Pons (tissue), 1 donor: ENCODE data around the gene NID1.
"Not testable (repeated sequence)": the region's sequence is repeated elsewhere in the genome, so short reads cannot be mapped to it uniquely, and the experiment has no call there.

Experiments used
- DNase-seq: peaks from one replicate; pipeline ENCODE4 v3.0.0-alpha.2; 2016; ENCODE audit warnings: low spot score

NID1 gene

DNA sequence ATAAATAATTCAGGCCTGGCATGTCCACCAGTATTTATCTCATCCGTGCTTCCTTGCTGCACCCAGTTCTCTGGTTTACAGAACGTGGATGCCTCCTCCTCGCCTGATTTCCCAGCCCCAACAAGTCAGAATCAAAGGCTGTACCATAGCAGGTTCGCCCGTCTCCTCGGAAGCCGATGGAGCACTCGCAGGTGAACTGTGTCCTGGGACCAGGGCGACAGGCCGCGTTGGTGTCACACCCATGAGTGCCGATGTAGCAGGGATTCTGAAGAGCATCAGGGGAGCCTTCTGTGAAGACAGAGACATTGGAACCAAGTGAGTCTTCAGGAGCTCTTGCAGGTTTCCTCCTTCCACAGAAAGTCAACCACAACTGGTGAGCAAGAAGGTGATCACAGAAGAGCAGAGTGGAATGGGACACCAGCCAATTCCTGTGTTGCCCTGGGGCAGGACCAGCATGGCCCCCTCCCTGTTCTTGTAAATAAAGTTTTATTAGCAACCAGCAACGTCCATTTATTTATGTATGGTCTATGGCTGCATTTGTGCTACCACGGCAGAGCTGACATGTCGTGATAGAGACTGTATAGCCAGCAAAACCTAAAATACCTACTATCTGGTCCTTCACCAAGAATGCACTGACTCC is 40.8 kb downstream of the NID1 start:
- DNase-seq, result no peak

DNA sequence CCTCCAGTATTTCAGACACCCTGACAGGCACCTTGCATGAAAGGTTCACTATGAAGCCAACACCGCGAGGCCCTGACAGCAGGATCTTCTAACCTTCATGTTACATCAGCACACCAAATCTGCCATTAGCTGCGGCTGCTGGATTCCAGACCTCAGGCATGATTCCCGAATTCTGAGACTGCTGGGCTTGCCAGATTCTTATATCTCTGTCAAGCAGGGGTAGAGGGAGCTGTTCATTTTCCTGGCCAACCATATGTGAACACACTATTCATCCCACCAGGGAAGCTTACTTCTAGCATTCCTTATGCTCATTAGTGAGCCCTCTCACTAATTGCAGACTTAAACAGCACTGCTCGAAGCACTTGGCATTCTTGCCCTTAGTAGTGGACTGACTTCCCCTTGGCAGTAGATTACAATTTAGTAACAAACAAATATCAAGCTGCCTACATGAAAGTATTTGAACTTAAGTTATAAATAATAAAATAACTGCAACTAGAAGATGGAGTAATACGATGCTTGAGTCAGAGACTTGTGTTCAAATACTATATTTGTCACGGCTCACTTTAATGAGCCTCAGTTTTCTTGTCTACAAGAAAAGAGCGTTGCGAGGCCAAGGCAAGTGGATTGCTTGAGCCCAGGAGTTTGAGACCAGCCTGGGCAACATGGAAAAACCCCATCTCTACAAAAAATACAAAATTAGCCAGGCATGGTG is 43.3 kb downstream of the NID1 start:
- DNase-seq, result no peak

DNA sequence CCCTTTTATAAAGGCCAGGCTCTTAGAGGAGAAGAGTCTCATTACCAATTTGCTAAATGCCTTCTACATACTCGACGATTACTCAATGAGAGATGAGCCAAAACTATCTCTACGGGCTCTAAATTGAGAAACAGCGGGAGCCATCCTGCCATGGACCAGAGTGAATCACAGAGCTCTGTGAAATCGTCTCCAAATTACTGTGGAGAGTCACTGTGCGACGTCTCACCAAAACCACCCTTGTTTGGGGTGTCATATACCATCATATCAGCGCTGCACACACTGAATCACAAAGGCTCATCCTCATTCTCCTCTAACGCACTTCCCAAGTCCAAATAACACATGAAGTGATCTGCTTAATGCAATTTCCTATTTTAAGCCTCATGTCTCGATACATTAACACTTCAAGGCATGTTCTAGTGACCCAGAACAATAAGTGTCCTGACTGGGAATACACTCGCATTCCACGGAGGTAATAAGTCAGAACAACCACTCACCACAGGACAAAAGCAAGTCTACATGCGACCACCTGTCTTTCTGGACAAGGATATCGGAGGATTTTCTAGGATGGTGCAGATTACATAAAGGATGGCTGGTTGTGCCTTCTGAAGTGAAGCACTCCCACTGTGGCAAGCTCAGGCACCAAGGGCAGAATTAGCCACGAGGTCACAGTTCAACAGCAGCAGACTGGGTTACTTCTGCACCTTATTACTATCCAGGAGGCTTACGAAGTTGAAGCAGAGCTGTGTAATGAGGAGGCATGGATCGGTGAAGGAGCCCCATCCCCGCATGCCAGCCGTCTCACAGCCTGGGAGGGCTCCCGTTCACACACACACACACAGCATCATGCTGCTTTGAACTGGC is 44.3 kb downstream of the NID1 start:
- DNase-seq, result no peak

DNA sequence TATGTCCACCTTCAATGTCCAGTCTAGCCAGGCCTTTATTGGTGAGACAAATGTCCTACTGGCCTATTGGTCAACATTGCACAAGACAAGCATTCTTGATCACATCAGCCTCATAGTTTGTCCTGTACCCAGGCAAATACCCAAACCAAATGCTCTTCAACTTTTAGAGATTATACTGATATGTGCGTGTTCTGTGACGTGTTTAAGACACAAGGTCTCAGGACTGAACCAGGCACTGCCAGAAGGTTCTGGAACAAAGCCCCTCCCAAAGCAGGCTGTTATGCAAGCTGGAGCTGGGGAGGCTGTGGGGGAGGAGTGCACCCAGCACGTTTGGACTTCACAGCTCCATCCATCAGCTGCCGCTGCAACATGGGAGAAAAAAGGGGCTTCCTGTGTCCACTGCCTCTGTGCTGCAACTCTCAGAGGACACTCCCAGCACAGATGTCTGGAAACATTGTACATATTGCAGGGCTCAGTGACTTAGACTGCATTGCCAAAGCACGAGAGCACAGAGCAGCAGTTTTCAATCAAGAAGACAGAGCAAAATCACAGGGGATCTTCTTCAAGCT is 45.9 kb downstream of the NID1 start:
- no peak for DNase-seq

DNA sequence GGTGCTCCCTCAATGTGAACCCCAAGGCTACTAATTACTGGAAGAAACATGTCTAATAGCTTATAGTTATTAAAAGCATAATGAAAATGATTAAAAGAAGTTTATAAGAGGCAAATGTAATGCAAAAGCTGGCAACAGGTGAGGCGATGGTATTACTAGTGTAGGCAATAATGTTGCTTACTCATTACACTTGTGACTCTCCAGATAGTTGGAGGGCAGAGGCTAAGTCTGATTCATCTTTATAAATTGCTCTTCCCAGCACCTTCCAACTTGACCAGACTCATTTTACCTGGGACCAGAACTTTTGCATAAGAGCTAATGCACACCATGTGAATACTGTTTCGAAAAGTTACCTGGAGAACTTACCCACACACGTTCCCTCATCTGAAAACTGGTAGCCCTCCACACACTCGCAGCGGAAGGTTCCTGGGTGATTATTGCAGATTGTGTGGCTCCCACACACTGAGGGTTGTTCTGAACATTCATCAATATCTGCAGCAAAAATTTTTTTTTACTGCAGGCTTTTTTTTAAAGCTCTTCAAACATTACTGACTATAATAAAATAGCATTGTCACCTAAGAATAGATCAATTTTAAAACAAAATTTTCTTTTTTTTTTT is 48.0 kb downstream of the NID1 start:
- no peak for DNase-seq

DNA sequence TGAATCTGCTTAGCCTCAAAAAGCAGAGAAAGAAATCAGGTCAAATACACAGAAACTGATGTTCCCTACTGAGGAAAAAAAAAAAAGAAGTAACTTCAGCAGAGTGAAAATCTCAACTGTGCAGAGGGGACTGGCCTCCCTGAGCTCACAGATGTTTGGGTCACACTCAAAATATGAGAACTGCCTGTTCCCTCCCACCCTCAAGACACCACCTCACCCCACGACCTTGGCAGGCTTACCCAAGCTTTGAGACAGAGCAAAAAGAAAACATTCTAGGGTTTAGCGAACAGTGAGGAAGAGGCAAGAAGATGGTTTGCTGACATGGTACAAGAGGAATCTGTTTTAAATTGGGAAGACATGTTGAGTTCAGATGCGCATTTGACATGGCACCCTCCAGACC is 48.8 kb downstream of the NID1 start:
- DNase-seq, result no peak

DNA sequence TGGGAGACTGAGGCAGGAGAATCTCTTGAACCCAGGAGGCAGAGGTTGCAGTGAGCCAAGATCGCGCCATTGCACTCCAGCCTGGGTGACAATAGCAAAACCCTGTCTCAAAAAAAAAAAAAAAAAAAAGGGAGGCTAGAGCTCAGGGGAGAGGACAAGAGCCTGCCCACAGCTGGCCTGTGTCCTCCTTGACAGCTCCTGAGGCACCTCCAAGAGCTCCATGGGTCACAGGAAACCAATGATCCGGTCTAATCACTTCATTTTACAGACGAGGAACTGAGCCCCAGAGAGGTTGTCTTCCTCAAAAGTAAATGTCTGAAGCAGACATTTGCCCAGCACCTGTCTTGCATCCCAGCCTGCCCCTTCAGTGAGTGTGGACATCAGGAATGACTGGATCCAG is 49.4 kb downstream of the NID1 start:
- DNase-seq, result no peak

DNA sequence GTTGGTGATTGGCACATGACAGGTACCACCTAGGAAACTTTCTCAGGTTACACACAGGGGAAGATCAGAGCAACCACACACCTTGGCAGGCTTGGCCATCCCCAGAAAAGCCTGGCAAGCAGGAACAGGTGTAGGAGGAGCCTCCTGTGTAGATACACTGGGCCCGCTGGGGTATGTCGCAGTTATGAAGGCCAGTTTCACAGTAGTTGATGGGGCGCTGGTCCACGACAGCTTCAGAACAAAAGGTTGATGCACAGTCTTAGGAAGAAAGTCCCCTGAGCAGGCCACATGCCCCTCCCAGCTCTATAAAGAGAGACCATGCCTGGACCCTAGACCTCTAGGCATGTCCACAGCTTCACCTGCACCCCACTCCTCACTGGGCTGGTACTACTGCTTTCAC is 51.6 kb downstream of the NID1 start:
- DNase-seq, result no peak

DNA sequence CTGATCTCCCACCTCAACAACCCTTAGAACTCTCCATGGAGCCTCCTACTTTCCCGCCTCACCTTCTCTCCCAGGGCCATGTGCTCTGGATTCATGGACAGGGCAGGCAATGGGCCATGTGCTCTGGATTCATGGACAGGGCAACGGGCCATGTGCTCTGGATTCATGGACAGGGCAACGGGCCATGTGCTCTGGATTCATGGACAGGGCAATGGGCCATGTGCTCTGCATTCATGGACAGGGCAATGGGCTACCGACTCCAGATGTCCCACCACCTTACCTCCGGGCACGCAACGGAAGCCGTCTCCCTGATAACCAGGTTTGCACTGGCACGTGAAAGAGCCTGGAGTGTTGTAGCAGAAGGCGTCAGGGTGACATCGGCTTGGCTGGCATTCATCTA is 53.2 kb downstream of the NID1 start:
- no peak for DNase-seq

DNA sequence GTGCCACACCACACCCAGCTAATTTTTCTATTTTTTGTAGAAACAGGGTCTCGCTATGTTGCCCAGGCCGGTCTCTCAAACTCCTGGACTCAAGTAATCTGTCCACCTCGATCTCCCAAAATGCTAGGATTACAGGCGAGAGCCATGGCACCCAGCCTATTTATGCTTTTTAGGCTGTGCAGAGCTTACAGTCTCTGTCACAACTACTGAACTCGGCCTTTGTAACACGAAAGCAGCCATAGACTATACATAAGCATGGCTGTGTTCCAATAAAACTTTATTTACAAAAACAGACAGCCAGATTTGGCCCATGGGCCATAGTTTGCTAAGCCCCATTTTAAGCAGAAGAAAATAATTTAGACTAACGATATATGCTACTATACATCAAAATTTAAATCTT is 54.4 kb downstream of the NID1 start:
- DNase-seq, result no peak

DNA sequence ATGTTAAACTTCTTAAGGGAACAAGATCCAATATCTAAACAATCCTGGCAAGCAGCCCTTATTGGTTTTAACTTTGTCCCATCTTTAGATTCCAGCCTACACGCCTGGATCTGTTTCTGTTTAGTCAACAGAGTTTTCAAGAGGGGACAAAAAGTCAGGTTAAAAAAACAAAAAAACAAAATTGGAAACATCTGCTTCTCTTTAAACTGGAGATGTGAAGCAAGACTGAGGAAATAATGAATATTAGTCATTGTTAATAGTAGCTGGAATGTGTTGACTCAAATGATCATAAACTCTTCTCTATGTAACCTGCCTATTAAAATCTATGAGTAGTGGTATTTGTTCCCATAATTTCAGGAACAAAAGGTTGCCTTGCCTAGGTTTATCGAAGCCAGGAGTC is 55.0 kb downstream of the NID1 start:
- no peak for DNase-seq

DNA sequence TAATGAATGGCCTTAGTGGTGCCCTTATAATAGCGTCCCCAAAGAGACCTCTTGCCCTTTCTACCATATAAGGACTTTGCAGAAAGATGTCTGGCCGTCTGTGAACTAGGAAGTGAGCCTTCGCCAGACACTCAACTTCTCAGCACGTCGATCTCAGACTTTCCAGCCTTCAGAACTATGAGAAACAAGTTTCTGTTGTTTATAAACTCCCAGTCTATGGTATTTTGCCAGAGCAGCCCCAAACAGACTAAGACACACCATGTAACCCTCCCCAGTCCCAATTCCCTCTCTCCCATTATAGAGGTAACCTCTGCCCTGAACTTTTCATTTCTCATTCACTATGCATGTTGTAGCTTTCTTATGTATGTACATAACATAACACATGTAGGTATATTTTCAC is 55.7 kb downstream of the NID1 start:
- no peak for DNase-seq

DNA sequence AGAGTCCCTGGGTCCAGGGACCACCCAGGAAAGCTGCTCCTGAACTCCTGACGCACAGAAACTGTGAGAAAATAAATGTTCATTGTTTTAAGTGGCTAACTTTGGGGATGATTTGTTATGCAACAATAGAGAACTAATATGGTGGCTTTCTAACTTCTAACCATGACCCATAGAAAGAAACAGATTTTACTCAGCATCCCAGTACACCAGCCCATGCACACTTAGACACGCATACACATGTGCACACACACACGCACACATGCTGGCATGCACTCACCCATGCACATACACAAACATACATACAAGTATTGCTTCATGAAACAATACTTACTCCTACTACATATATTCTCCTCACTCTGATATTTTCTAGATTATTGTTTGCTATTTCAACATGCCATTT is 57.1 kb downstream of the NID1 start:
- DNase-seq, result no peak

DNA sequence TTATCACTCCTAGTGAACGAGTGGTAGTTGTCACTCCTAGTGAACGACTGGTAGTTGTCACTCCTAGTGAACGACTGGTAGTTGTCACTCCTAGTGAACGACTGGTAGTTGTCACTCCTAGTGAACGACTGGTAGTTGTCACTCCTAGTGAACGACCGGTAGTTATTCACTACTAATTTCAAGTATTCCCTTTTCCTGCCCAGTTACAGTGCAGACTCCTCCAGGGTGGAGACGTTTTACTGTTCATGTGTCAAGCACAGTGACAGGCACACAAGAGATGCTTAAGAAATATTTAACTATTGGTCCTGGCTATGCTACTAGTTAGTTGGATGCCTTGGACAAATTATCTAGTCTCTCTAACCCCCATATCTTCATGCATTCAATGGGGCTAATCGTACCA is 61.8 kb downstream of the NID1 start:
- not testable (repeated sequence) for DNase-seq

DNA sequence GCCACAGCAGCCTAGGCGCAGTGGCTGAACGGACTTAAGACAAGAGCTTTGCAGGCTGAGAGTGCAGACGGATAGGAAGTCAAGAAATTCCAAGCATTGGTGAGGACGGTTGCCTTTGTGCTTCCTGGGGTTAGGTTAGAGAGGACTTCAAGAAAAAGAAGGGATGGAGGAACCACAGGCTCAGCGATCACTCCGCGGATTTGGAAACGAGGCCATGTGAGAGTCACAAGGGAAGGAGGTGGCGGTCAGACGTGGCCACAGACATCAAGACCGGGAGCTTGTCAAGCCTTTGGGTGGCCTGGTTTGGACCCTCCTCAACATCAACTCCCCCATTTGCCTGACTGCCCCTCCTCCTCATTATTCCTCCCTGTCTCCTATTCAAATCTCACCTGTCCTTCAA is 62.3 kb downstream of the NID1 start:
- no peak for DNase-seq

DNA sequence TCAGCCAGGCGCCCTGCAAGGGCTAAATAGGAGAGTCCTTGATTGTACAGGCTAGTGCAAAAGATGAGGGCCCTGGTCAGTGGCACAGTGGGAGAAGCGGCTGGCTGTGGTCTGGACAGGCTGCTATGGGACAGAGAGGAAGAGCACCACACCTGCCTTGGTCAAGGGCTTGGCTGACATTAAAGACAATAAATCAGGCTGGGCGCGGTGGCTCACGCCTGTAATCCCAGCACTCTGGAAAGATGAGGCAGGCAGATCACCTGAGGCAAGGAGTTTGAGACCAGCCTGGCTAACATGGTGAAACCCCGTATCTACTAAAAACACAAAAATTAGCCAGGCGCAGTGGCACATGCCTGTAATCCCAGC is 62.9 kb downstream of the NID1 start:
- DNase-seq, result no peak

DNA sequence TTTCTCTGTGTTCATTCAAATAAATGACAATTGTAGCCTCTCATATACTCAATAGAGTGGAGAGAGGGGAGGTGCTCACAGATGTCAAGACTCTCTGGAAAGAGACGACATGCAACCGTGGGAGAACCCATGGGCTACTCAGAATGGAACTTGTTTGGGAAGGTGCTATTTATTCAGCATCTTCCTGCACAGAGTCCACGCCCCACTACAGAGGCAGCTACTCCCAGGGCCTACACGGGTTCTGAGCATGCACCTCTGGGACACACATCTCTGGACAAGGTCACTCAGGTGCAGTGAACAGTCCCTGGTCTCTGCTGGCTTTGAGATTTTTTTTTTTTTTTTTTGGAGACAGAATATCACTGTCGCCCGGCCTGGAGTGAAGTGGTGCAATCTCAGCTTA is 64.1 kb downstream of the NID1 start:
- no peak for DNase-seq

DNA sequence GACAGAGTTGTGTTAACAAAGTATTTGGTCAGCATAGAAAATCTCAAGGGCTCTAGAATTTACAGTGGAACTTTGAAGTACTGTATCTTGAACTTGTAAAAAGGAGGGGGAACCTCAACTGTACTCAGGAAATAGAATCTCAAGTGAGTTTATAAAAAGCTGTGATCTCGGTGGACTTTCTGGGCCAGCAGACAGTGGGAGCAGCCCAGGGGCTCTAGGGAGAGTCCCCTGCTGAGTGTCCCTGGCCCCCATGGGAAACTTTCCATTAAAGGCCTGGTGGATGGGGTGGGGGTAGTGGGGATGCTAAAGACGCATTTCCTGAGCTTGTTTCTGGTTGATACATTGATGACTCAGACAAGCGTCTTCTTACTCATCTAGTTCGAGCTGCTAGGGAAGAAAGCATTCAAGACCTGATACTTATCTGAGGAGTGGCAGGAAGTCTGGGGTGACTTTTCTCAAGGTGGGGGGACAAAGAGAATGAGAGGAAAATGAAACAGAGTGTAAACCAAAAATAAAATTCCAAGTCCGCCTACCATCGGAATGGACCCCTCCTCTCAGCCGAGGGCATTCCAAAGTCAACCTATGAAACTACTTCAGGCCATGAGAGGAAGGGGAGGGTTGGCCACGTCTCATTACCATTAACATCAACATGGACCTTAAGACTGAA is 65.5 kb downstream of the NID1 start:
- DNase-seq, result no peak

DNA sequence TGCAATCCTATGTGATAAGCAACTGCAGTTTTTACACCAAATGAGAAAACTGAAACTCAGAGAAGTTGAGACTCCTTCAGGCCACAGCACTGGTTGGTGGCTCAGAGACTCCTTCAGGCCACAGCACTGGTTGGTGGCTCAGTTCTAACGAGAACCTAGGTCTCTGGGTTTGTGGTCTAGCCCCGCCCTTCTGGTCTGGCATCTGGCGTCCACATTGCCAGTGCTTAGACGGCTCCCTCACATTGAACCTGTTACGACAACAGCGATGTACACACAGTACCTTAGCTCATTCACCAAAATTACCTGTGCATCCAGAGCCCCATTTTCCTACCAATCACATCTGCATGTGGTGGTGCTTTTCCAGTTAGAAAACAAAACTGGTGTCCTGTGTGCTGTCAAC is 66.1 kb downstream of the NID1 start:
- DNase-seq, result no peak

DNA sequence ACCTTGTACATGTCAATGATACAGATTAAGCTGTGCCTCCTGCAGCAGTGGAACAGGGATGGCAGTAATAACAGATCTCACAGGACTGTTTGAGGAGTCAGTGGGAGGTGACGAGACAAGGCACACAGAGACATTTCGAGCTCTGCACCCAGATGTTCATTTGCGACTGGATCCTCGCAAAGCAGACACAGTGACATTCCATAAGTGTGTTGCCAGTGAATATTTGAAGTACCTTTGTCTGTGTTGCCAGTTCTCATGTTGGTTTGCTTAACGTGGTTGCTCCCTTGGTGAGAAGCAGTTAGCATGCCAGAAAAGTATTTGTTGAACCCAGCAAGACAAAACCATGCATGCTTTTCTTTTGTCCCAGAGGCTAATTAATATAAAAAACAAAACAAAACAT is 67.0 kb downstream of the NID1 start:
- DNase-seq, result no peak

DNA sequence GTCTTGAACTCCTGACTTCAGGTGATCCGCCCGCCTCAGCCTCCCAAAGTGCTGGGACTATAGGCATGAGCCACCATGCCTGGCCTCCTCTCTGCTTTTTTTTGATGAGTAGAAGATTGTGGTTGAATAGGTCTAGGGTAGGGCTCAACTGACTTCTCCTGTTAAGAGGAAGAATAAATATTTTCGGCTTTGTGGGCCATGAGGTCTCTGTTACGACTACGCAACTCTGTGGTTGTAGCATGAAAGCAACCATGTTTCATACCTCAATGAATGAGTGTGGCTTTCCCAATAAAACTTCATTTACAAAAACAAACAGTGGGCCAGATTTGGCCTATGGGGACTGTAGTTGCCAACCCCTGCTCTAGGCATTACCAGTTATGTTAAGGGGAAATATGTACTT is 67.8 kb downstream of the NID1 start:
- no peak for DNase-seq
